Effector memory CD4-positive, alpha-beta T cell (primary cell): ENCODE results near the gene FAP.

ENCODE experiments used
- DNase-seq, 3 donors: peaks; one replicate each; pipeline ENCODE4 v3.0.0-alpha.2; 2020
- H3K27ac ChIP-seq: 2 replicates; pipeline ENCODE4 v1.7.0; 2013; ENCODE audit warnings: mild to moderate bottlenecking, low read length, moderate library complexity; ENCODE audit not compliant: insufficient read depth, poor library complexity, severe bottlenecking
- H3K27me3 ChIP-seq: replicated peaks from 2 replicates; pipeline ENCODE4 v1.7.0; 2013; ENCODE audit warnings: mild to moderate bottlenecking, low read length; ENCODE audit not compliant: insufficient read depth, control insufficient read depth, poor library complexity, severe bottlenecking
- H3K36me3 ChIP-seq: 2 replicates; pipeline ENCODE4 v1.7.0; 2013; ENCODE audit warnings: mild to moderate bottlenecking, low read length, moderate library complexity; ENCODE audit not compliant: control insufficient read depth, insufficient read depth
- H3K4me1 ChIP-seq: 2 replicates; pipeline ENCODE4 v1.7.0; 2013; ENCODE audit warnings: low read length, mild to moderate bottlenecking; ENCODE audit not compliant: control insufficient read depth, insufficient read depth, poor library complexity, severe bottlenecking
- H3K4me3 ChIP-seq: 2 replicates; pipeline ENCODE4 v1.7.0; 2013; ENCODE audit warnings: low read length, low read depth, mild to moderate bottlenecking; ENCODE audit not compliant: insufficient read depth, poor library complexity, severe bottlenecking
- H3K9me3 ChIP-seq: 2 replicates; pipeline ENCODE4 v1.7.0; 2013; ENCODE audit warnings: mild to moderate bottlenecking, low read length, moderate library complexity; ENCODE audit not compliant: control insufficient read depth

FAP gene

GRCh38 chr2:162244541-162245031 is 1.3 kb upstream of the FAP start:
- no peak overlapping the region for H3K4me3 ChIP-seq
- H3K27ac ChIP-seq: no peak overlapping the region
- H3K27me3 ChIP-seq: no peaks in the 10 kb centered on the region
- H3K36me3 ChIP-seq: no peaks in the 10 kb centered on the region
- no peak for DNase-seq
- H3K9me3 ChIP-seq: no peaks in the 10 kb centered on the region
- no peaks in the 10 kb centered on the region for H3K4me1 ChIP-seq

GRCh38 chr2:162243715-162244114 is 470 bp upstream of the FAP start:
- Histone ChIP-seq H3K9me3 (no peaks in the 10 kb centered on the region), H3K4me3 (no peak overlapping the region), H3K27me3 (no peaks in the 10 kb centered on the region), H3K4me1 (no peaks in the 10 kb centered on the region), H3K36me3 (no peaks in the 10 kb centered on the region), H3K27ac (no peak overlapping the region)
- no peak for DNase-seq

- Histone ChIP-seq H3K27me3 (no peaks in the 10 kb centered on the region), H3K27ac (no peak overlapping the region), H3K4me3 (no peak overlapping the region), H3K9me3 (no peaks in the 10 kb centered on the region), H3K4me1 (no peaks in the 10 kb centered on the region), H3K36me3 (no peaks in the 10 kb centered on the region)
- no peak for DNase-seq
Observed at GRCh38 chr2:162242586-162243280, 512 bp downstream of the FAP start.

GRCh38 chr2:162241571-162241970 is 1.7 kb downstream of the FAP start:
- Histone ChIP-seq H3K27ac (no peak overlapping the region), H3K9me3 (no peaks in the 10 kb centered on the region), H3K27me3 (no peaks in the 10 kb centered on the region)

GRCh38 chr2:162234620-162235462 is 8.4 kb downstream of the FAP start:
- no peaks in the 10 kb centered on the region for H3K36me3 ChIP-seq
- no peaks in the 10 kb centered on the region for H3K4me1 ChIP-seq
- no peaks in the 10 kb centered on the region for H3K9me3 ChIP-seq
- no peak overlapping the region for H3K27ac ChIP-seq
- H3K4me3 ChIP-seq: no peak overlapping the region
- H3K27me3 ChIP-seq: no peaks in the 10 kb centered on the region
- DNase-seq: no peak

More at GRCh38 chr2:162241571-162241970, 1.7 kb downstream of the FAP start:
- no peak for DNase-seq
- no peaks in the 10 kb centered on the region for H3K36me3 ChIP-seq
- H3K4me3 ChIP-seq: no peak overlapping the region
- H3K4me1 ChIP-seq: no peaks in the 10 kb centered on the region

GRCh38 chr2:162233197-162233596 is 10.0 kb downstream of the FAP start:
- H3K27me3 ChIP-seq: no peaks in the 10 kb centered on the region
- no peak for DNase-seq

GRCh38 chr2:162232671-162233070 is 10.6 kb downstream of the FAP start:
- Histone ChIP-seq H3K4me3 (no peak overlapping the region), H3K27ac (no peak overlapping the region), H3K27me3 (no peaks in the 10 kb centered on the region), H3K9me3 (no peaks in the 10 kb centered on the region), H3K4me1 (no peaks in the 10 kb centered on the region), H3K36me3 (no peaks in the 10 kb centered on the region)
- DNase-seq: no peak

More at GRCh38 chr2:162233197-162233596, 10.0 kb downstream of the FAP start:
- Histone ChIP-seq H3K9me3 (no peaks in the 10 kb centered on the region), H3K4me1 (no peaks in the 10 kb centered on the region), H3K4me3 (no peak overlapping the region), H3K36me3 (no peaks in the 10 kb centered on the region), H3K27ac (no peak overlapping the region)

- Histone ChIP-seq H3K36me3 (no peaks in the 10 kb centered on the region), H3K27ac (no peak overlapping the region)
- DNase-seq: no peak
Observed at GRCh38 chr2:162232027-162232426, 11.2 kb downstream of the FAP start.

GRCh38 chr2:162230761-162231160 is 12.5 kb downstream of the FAP start:
- H3K27ac ChIP-seq: no peak overlapping the region

More at GRCh38 chr2:162232027-162232426, 11.2 kb downstream of the FAP start:
- Histone ChIP-seq H3K4me1 (no peaks in the 10 kb centered on the region), H3K4me3 (no peak overlapping the region), H3K9me3 (no peaks in the 10 kb centered on the region), H3K27me3 (no peaks in the 10 kb centered on the region)

GRCh38 chr2:162226836-162227235 is 16.4 kb downstream of the FAP start:
- H3K27ac ChIP-seq: no peak overlapping the region
- DNase-seq: no peak
- H3K9me3 ChIP-seq: no peaks in the 10 kb centered on the region
- H3K27me3 ChIP-seq: no peaks in the 10 kb centered on the region
- H3K36me3 ChIP-seq: no peaks in the 10 kb centered on the region
- no peaks in the 10 kb centered on the region for H3K4me1 ChIP-seq
- H3K4me3 ChIP-seq: no peak overlapping the region

More at GRCh38 chr2:162230761-162231160, 12.5 kb downstream of the FAP start:
- no peaks in the 10 kb centered on the region for H3K9me3 ChIP-seq
- H3K27me3 ChIP-seq: no peaks in the 10 kb centered on the region
- H3K4me3 ChIP-seq: no peak overlapping the region
- DNase-seq: no peak
- H3K36me3 ChIP-seq: no peaks in the 10 kb centered on the region
- no peaks in the 10 kb centered on the region for H3K4me1 ChIP-seq
